Stromal cell of bone marrow (primary cell): Measurements from ENCODE around the gene ABCA13.

Source experiments
- DNase-seq: peaks from one replicate; pipeline ENCODE4 v3.0.0-alpha.2; 2012; ENCODE audit warnings: low read depth

The ABCA13 gene

DNA sequence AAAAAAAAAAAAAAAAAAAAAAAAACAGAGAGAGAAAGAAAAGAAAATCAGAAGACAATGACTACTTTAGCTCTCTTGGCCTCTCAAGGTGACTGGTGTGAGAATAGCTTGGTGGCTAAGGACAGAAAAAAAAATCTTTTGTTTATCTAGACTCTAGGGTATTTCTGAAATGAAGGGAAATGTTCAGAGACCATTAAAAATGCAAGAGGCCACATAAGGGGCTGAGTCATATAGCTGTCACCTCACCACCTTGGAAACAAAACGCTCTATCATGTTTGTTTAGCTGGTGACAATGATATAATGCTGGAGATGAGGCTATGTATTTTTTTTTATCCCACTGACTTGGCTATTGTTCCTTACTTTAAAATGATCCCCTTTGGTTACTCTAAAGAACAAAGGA, 466.1 kb downstream of the ABCA13 start:
- no peak for DNase-seq

DNA sequence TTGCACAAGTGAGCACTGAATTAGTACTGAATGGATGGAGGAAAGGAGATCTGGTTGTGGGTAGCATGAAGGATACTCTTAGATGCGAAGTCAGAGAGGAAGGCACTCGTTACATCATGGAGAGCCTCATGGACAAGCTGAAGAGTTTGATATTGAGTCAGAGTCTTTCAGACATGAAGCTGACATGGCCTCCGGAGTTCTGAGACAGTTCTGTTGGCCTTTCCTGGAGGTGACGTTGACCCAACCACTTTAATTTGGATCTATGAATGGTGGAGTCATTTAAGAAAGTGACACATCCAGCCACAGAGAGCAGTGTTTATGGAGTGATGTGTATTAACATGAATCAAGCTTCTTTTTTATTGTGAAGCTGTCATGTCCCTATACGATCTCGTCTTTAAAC, 466.8 kb downstream of the ABCA13 start:
- no peak for DNase-seq

DNA sequence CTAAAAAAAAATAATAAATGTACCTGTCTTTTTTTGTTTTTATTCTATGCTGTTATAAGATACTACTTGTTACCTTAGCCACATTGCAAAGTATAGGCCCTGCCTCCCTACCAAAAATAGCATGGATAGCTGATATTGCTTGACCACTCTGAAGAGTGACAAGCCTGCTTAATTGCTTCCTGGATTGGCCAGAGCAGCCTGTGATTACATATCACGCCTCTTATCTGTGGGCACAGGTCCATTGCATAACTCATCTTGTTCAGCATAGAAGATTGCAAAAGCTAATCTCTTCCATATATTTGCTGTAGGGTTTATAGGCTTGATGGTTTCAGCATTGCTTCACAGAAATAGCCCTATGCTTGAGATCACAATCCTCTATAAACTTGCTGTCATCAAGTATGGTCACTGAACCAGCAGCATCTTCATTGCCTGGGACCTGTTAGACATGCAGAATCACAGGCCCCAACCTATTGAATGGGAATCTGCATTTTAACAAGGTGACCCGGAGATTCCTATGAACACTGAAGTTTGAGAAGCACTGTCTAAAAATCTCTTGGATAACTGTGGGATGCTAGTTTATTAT, 472.3 kb downstream of the ABCA13 start:
- no peak for DNase-seq

DNA sequence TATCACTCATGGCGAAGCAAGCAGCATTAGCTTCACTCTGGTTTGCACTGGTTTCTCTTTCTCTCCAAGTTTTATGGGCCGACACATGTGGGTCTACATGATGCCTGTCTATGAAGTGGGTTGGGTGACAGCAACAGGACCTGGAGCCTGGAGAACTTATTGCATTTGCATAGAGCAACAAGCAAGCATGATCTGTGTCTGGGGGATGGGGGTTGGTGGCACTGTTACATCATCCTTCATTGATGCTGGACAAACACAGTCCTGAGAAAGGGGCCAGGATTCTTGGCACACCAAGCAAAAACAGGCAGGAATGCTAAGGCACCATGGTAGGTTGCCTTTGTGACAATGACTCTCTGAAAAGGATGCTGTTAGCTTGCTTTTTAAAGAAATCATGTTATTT, 486.9 kb downstream of the ABCA13 start:
- DNase-seq = no peak

DNA sequence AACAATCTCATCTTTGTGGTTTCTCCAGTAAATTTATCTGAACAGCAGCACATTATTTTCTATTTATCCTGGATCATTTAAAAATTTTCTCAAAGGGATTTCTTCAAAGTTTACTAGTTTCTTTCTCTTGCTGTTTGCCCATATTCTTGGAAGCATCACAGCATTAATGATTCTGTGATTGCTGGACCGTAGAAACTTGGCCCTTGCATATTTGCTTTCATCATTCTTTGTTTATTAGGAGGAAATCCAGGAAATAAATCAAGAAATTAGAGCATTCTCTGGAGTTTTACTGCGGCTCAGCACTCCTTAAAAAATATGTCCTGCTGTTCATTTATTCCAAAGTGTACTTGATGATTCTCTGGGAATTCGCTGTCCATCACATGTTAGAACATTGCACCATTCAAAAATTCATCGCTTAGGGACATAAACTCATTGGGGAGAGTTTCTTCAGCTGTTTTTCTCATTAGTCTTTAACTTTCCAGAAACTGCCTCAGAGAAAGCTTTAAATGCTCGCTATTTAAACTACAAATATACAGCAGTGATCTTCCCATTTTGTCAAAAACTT, 489.1 kb downstream of the ABCA13 start:
- DNase-seq = no peak

DNA sequence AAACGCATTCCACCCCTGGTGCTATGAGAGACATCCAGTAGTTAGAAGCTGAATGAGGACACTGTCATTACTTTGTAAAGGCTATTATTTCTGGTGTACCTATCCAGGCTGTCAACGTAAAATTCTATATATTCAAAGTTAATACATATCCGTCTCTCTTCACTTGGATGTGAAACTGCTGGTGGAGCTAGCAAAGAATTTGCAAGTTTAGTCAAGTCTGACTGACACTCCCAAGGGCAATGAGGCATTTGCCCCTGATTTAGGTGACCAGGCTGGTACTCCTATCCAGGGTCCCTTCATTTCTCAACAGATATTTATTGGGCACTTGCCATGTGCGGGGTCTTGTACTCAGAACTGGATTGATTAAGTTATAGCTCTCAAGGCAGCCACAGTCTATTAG, 493.0 kb downstream of the ABCA13 start:
- DNase-seq = no peak

DNA sequence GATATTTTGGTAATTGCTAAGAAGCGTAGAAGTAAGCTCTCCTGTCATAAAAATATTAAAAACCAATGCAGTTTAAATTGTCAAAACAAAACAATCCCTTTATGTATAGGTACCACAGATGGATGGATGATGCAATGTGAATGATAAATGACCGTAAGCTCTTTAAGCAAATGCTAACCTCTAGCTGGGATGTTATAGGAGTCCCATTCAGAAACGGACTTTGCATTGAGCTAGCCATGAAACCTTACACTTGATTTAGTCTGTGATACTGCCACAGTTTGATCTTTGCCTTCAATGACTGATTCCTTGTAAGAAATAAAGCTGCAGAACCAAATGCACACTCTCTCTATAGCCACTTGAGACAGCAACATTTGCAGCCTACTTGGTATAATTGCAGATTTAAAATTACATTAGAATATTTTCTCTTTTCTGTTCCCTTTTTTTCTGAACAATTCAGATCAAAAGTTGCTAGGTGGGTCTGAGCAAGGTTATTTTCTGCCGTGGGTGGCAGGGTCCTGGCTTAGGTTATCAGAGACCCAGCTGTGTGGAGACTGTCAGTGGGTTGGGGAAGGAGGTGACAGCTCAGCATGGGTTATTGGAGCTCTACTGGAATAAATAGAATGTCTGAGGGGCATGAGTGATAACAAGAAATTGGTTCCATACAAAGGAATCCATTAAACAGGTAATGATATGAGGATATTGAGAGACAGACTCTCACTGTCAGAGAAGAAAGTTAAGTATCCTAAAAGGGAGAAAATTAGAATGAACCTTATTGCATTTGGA, 494.3 kb downstream of the ABCA13 start:
- DNase-seq = no peak

DNA sequence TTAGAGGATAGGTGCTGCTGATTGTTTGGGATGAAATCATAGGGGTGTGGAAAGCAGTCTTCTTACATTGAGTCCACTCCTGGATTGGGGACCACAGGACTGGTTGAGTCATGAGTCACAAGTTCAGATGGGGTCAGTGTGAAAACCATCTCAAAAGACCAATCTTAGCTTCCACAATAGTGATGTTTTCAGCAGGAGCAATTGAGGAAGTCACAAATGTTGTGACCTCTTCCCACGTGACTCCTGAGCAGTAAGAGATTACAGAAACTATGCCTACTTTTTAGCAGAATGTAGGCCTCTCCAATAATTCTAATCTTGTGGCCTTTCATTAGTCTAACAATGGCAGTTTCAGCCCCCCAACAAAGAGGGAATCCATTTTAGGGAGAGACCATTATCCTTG, 496.1 kb downstream of the ABCA13 start:
- no peak for DNase-seq

DNA sequence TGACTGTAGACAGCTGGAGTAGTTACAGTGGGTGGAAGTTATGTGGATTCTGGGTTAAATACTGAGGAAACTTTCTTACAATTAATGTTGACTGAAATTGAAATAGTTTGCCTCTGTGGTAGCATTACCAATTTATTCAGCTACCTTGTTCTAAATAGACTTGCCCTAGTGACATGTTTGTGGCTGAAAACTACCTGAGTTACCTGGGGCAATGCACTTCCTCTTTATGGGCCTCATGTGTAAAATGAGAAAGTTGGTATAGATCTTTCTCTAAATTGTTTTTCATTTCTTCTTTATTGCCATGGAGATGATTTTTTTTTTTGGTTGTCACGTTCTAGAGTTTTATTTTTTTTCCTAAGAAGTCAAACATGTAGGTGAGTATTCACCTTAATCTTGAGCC, 500.4 kb downstream of the ABCA13 start:
- no peak for DNase-seq

DNA sequence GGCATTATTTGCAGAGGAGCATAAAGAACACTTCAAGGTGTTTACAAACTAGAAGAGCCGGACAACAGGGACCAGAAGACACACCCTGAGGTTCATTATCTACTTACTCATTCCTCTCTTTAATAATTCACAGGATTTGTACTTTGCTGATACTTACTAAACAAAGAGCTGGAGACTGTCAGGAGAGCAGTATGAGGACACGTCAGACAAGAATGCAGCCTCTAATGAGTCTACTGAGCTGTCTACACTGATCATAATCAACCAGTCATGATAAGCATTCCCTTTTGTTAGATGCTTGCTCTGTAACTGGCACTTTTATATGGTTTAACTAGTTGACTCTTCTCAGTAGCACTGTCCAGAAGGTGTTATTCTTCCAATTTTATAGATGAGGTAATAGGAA, 509.7 kb downstream of the ABCA13 start:
- no peak for DNase-seq

DNA sequence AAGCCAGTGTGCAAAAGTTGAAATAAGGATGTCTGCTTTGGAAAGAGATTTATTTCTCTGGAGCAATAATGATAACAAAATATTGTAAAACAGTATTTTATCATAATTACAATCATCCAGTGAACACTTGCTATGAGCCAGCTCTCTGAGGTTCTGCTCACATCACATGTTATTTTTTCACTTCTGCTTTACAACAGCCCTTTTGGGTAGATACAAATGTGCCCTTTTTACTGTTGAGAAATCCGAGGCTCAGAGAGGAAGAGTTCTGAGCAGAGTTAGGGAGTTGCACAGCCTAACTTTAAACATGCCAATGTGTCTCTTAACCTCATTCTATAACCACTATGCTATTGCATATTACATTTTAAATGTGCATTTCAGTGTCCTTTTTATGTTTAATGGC, 520.5 kb downstream of the ABCA13 start:
- no peak for DNase-seq
